GM12875 (cell line): ENCODE measurements around the gene ZSCAN32.

Source experiments
- H3K4me3 ChIP-seq: one replicate; pipeline ENCODE4 v1.5.1; 2011; ENCODE audit warnings: low read depth, low read length, control low read depth
- CTCF ChIP-seq: IDR thresholded peaks from 2 replicates; pipeline ENCODE4 v1.5.1; 2011; ENCODE audit warnings: low read depth, mild to moderate bottlenecking, control low read depth, inconsistent platforms, low read length, moderate library complexity, borderline replicate concordance; ENCODE audit not compliant: insufficient read depth

The ZSCAN32 gene

GRCh38 chr16:3400779-3401688 lies at the start of gene ZSCAN32, which contains the start of gene ZNF174:
TSS of gene ZSCAN32 (minus strand) at chr16:3401004. CDS start at chr16:3397557, 3,447 bp downstream.
TSS of gene ZNF174 (plus strand) at chr16:3401215. CDS start at chr16:3402005, 790 bp downstream.
- TF ChIP-seq CTCF = no peak
- H3K4me3 ChIP-seq = peak within 1 kb of the TSS; percentile 96

- peak overlapping the region; percentile 74 for H3K4me3 ChIP-seq
- TF ChIP-seq CTCF = no peak
Observed at GRCh38 chr16:3444032-3444388, 43.2 kb upstream of the ZSCAN32 start.

GRCh38 chr16:3443108-3444031 lies 42.6 kb upstream of the ZSCAN32 start, which contains the start of the genes NAA60 and ZNF597:
TSS of gene NAA60 (plus strand) at chr16:3443680. CDS start at chr16:3476228, 32,548 bp downstream.
TSS of gene ZNF597 (minus strand) at chr16:3443504. CDS start at chr16:3443153, 351 bp downstream.
- no peak for TF ChIP-seq CTCF
- peak within 1 kb of the TSS; percentile 74 for H3K4me3 ChIP-seq

GRCh38 chr16:3439637-3440036 lies 38.8 kb upstream of the ZSCAN32 start:
- no peak for TF ChIP-seq CTCF
- H3K4me3 ChIP-seq = no peak overlapping the region

GRCh38 chr16:3434373-3434772 lies 33.6 kb upstream of the ZSCAN32 start:
- no peak for TF ChIP-seq CTCF
- H3K4me3 ChIP-seq = no peak overlapping the region

- no peak for TF ChIP-seq CTCF
- no peak overlapping the region for H3K4me3 ChIP-seq
Observed at GRCh38 chr16:3431779-3432219, 31.0 kb upstream of the ZSCAN32 start.
